G401.6 (cell line): ENCODE measurements around the gene PI4KB.
A peak's percentile ranks its signal among the peaks of the same experiment; 100 is the strongest.
"Not testable (repeated sequence)": the region's sequence is repeated elsewhere in the genome, so short reads cannot be mapped to it uniquely, and the experiment has no call there.

Source experiments
- FAIRE-seq: peaks from 2 replicates; lab custom pipeline; 2012; peaks lifted over from hg19 to GRCh38; lab: Jason Lieb, UNC

The PI4KB gene

GRCh38 chr1:151281225-151281968 lies 45.8 kb downstream of the PI4KB start:
- peak; percentile 98 for FAIRE-seq

- no peak for FAIRE-seq
Observed at GRCh38 chr1:151277249-151277648, 50.0 kb downstream of the PI4KB start.

GRCh38 chr1:151275341-151275740 lies 51.9 kb downstream of the PI4KB start:
- not testable (repeated sequence) for FAIRE-seq

GRCh38 chr1:151273924-151274466 lies 53.2 kb downstream of the PI4KB start:
- no peak for FAIRE-seq

- FAIRE-seq: no peak
Observed at GRCh38 chr1:151267760-151268159, 59.5 kb downstream of the PI4KB start.

- FAIRE-seq: no peak
Observed at GRCh38 chr1:151266821-151267220, 60.4 kb downstream of the PI4KB start.

GRCh38 chr1:151266315-151266714 lies 60.9 kb downstream of the PI4KB start:
- FAIRE-seq: no peak

- no peak for FAIRE-seq
Observed at GRCh38 chr1:151265446-151266236, 61.6 kb downstream of the PI4KB start.

- no peak for FAIRE-seq
Observed at GRCh38 chr1:151259351-151259750, 67.9 kb downstream of the PI4KB start.

- no peak for FAIRE-seq
Observed at GRCh38 chr1:151255381-151255780, 71.8 kb downstream of the PI4KB start.

- FAIRE-seq: peak; percentile 96
Observed at GRCh38 chr1:151254217-151255213, 72.7 kb downstream of the PI4KB start, which contains the start of gene PSMD4. Gene PSMD4, plus strand, starts transcription at chr1:151254734. Its CDS starts 49 bp downstream, at chr1:151254783.

- peak; percentile 93 for FAIRE-seq
Observed at GRCh38 chr1:151251656-151252470, 75.4 kb downstream of the PI4KB start.

GRCh38 chr1:151246786-151247185 lies 80.4 kb downstream of the PI4KB start:
- no peak for FAIRE-seq

- no peak for FAIRE-seq
Observed at GRCh38 chr1:151243683-151244216, 83.5 kb downstream of the PI4KB start.

- FAIRE-seq: no peak
Observed at GRCh38 chr1:151242442-151242841, 84.8 kb downstream of the PI4KB start.
